DND-41 (cell line): ENCODE results near the gene FBXO3.
"Not testable (repeated sequence)": the region's sequence is repeated elsewhere in the genome, so short reads cannot be mapped to it uniquely, and the experiment has no call there.

Experiments
- ATAC-seq: fragments of 200-7000 bp; cut with Tn5 transposase; 3 replicates; pipeline ENCODE4 v1.9.1; 2021; ENCODE audit warnings: low read depth; ENCODE audit not compliant: insufficient read depth
- DNase-seq: peaks from one replicate; pipeline ENCODE4 v3.0.0-alpha.2; 2020
- H2AFZ ChIP-seq: 2 replicates; pipeline ENCODE4 v1.6.0; 2012; ENCODE audit warnings: low read depth, low read length
- H3K27ac ChIP-seq: 2 replicates; pipeline ENCODE4 v1.5.1; 2012; ENCODE audit warnings: low read length, inconsistent platforms
- H3K27me3 ChIP-seq: fragments of 200-600 bp; sonication (generic); 2 replicates; pipeline ENCODE4 v1.6.0; 2012; ENCODE audit warnings: low read length, mild to moderate bottlenecking, inconsistent platforms; ENCODE audit not compliant: insufficient read depth, poor library complexity
- H3K36me3 ChIP-seq: 2 replicates; pipeline ENCODE4 v1.5.1; 2012; ENCODE audit warnings: low read length, inconsistent platforms; ENCODE audit not compliant: insufficient read depth
- H3K4me1 ChIP-seq: 2 replicates; pipeline ENCODE4 v1.5.1; 2012; ENCODE audit warnings: mild to moderate bottlenecking, low read length; ENCODE audit not compliant: insufficient read depth
- H3K4me2 ChIP-seq: 2 replicates; pipeline ENCODE4 v1.6.0; 2012; ENCODE audit warnings: mild to moderate bottlenecking, moderate library complexity, low read length, inconsistent platforms; ENCODE audit not compliant: insufficient read depth
- H3K4me3 ChIP-seq, 2 experiments: fragments of 200-600 bp in 1 of 2; shearing (Covaris generic) in 1 of 2; 2 replicates each; pipeline ENCODE4 v1.5.1; 2012 to 2016; ENCODE audit warnings: inconsistent platforms in 2 of 2, low read length in 2 of 2, mild to moderate bottlenecking in 2 of 2, low read depth in 1 of 2, moderate library complexity in 1 of 2
- H3K79me2 ChIP-seq: 2 replicates; pipeline ENCODE4 v1.6.0; 2012; ENCODE audit warnings: low read length, inconsistent platforms; ENCODE audit not compliant: insufficient read depth
- H3K9ac ChIP-seq: 2 replicates; pipeline ENCODE4 v1.6.0; 2012; ENCODE audit warnings: low read depth, mild to moderate bottlenecking, inconsistent platforms, low read length, moderate library complexity
- H3K9me3 ChIP-seq: 2 replicates; pipeline ENCODE4 v1.5.1; 2012; ENCODE audit warnings: low read length, moderate library complexity, mild to moderate bottlenecking, inconsistent platforms; ENCODE audit not compliant: insufficient read depth, severe bottlenecking
- H4K20me1 ChIP-seq: 2 replicates; pipeline ENCODE4 v1.6.0; 2012; ENCODE audit warnings: low read length; ENCODE audit not compliant: insufficient read depth
- CTCF ChIP-seq: IDR thresholded peaks from 2 replicates; pipeline ENCODE4 v1.5.1; 2012; ENCODE audit warnings: borderline replicate concordance, low read length, moderate library complexity, mild to moderate bottlenecking; ENCODE audit not compliant: poor library complexity, severe bottlenecking; ENCODE audit errors: extremely low read depth
- EZH2 ChIP-seq: IDR thresholded peaks from 3 replicates; pipeline ENCODE4 v1.6.1; 2012; ENCODE audit warnings: borderline replicate concordance, low read depth, mild to moderate bottlenecking, moderate library complexity, low read length, inconsistent platforms; ENCODE audit not compliant: severe bottlenecking

Gene FBXO3

GRCh38 chr11:33773987-33774735 is at the start of gene FBXO3:
TSS of gene FBXO3 (minus strand) at chr11:33774520. CDS start at chr11:33774497, 23 bp downstream.
- peak within 1 kb of the TSS; percentile 81 to 87 for H3K4me3 ChIP-seq
- H3K9me3 ChIP-seq: no peaks in the 10 kb centered on the region
- peaks cover 10% of the 10 kb centered on the region; the same call in 1 of the 2 replicates for H3K36me3 ChIP-seq
- peak within 1 kb of the TSS; percentile 88 for H3K4me2 ChIP-seq
- peak; percentile 91 for DNase-seq
- H3K79me2 ChIP-seq: peaks cover 28% of the 10 kb centered on the region
- H3K27ac ChIP-seq: peak within 1 kb of the TSS; percentile 72
- H2AFZ ChIP-seq: peak within 1 kb of the TSS; percentile 95
- peaks cover 19% of the 10 kb centered on the region; the same call in 1 of the 2 replicates for H4K20me1 ChIP-seq
- peaks cover 29% of the 10 kb centered on the region for H3K27me3 ChIP-seq
- TF ChIP-seq EZH2: no peak
- no peak for TF ChIP-seq CTCF
- H3K4me1 ChIP-seq: peaks cover 27% of the 10 kb centered on the region
- ATAC-seq: peak; percentile 92
- H3K9ac ChIP-seq: peak within 1 kb of the TSS; percentile 70

GRCh38 chr11:33822981-33823380 is 48.7 kb upstream of the FBXO3 start:
- not testable (repeated sequence) for H3K27ac ChIP-seq, H3K9me3 ChIP-seq, H3K4me2 ChIP-seq, H3K79me2 ChIP-seq, H3K9ac ChIP-seq, H3K36me3 ChIP-seq, H3K4me1 ChIP-seq, H3K4me3 ChIP-seq, H2AFZ ChIP-seq, H4K20me1 ChIP-seq, DNase-seq, ATAC-seq
- H3K27me3 ChIP-seq: peaks cover 20% of the 10 kb centered on the region

GRCh38 chr11:33819278-33820035 is 45.1 kb upstream of the FBXO3 start:
- ATAC-seq (no peak), DNase-seq (no peak)
- H3K4me1 ChIP-seq: no peaks in the 10 kb centered on the region
- H3K27me3 ChIP-seq: peaks cover 11% of the 10 kb centered on the region
- H3K9me3 ChIP-seq: no peaks in the 10 kb centered on the region
- H3K79me2 ChIP-seq: no peaks in the 10 kb centered on the region
- H3K36me3 ChIP-seq: no peaks in the 10 kb centered on the region
- H3K9ac ChIP-seq: no peak overlapping the region
- no peak overlapping the region for H2AFZ ChIP-seq
- no peaks in the 10 kb centered on the region for H4K20me1 ChIP-seq
- H3K4me3 ChIP-seq: no peak overlapping the region
- no peak overlapping the region for H3K4me2 ChIP-seq
- no peak overlapping the region for H3K27ac ChIP-seq
- TF ChIP-seq EZH2 (no peak), CTCF (no peak)

- Histone ChIP-seq H3K9me3 (no peaks in the 10 kb centered on the region), H3K9ac (no peak overlapping the region), H3K27me3 (peaks cover 36% of the 10 kb centered on the region), H3K4me2 (no peak overlapping the region), H3K36me3 (no peaks in the 10 kb centered on the region), H4K20me1 (peaks cover 5% of the 10 kb centered on the region; the same call in 1 of the 2 replicates), H3K27ac (no peak overlapping the region), H2AFZ (no peak overlapping the region), H3K4me3 (no peak overlapping the region), H3K4me1 (no peaks in the 10 kb centered on the region), H3K79me2 (no peaks in the 10 kb centered on the region)
- peak; percentile 83 for DNase-seq
- ATAC-seq: peak; percentile 99
- TF ChIP-seq CTCF (peak; percentile 97), EZH2 (no peak)
These were observed 34.0 kb upstream of the FBXO3 start for GRCh38 chr11:33808228-33808828.
